Measurements from ENCODE around the gene STRA8.

STRA8 gene

GRCh38 chr7:135260930-135261721, 27.5 kb downstream of the STRA8 start:
- TF ChIP-seq GATA2 (IDR thresholded peaks at IDR 0.05; ENCODE audit: low read depth, low read length) (peak; percentile 63), GATA3 (IDR thresholded peaks at IDR 0.05; ENCODE audit: low read depth, low read length) (no peak)

DNA sequence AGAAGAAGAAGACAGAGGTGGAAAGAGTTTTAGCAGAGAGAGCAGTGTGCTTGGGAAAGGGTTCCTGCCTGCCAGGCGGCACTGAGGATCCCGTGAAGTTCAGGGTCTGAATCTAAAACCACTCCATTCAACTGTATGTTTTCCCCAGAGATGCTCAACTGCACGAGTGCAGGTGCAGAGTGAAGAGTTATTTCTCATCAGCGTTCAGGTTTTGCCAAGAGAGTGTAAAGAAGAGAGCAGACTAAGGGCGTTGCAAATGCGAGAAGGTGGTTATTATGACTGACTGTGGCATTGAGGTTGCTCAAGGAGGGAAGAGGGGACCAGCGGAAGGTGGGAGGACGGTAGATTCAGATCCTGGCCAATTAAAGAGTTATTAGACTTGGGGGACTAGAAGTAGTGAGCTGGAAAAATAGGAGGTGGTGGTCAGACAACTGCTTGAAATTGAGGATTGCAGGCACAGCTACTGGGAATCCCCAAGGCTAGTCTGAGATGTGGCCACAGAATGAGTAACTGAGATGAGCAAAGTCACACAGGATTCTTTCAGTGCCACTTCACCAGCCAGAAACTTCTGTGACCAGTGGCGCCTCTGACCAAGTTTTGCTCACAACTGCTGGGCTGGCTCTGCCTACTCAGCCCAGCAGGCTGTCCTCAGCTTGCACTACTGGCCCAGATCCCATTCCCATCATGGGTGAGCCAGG, 29.1 kb downstream of the STRA8 start:
- no peak for TF ChIP-seq GATA2 (IDR thresholded peaks at IDR 0.05; ENCODE audit: low read depth, low read length)
- TF ChIP-seq GATA3 (IDR thresholded peaks at IDR 0.05; ENCODE audit: low read depth, low read length) = no peak

DNA sequence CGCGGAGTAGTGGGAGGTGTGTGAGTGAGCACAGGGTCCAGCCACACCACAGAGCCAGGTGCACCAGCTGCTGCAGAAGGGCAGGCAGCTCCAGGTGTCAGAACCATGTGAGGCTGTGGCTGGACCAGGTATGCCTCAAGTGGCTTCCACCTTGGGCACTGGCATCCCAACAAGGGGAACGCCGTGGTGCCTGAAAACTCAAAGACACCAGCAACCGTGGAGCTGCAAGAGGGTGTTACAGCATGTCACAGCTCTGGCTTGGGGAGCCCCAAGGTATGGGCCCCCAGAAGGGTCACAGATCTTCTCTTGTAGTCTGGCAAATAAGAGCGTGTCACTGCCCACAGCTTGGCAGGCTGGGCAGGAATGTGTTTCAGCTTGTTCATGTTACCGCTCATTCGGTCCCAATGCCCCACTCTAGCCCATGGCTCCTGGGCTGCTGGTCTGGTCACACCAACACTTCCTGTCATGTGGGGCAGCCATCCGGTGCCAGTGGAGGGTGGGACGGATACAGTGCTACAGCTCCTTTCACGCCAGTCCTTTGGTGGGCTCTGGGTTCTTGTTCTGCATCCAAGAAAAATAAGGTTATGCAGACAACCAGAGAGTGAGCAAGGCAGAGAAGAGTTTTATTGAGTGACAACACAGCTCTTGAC, 29.8 kb downstream of the STRA8 start:
- TF ChIP-seq GATA3 (IDR thresholded peaks at IDR 0.05; ENCODE audit: low read depth, low read length) (no peak), GATA2 (IDR thresholded peaks at IDR 0.05; ENCODE audit: low read depth, low read length) (no peak)

- TF ChIP-seq GATA2 (IDR thresholded peaks at IDR 0.05; ENCODE audit: low read depth, low read length) (no peak), GATA3 (IDR thresholded peaks at IDR 0.05; ENCODE audit: low read depth, low read length) (no peak)
Observed at GRCh38 chr7:135265637-135266036, 32.0 kb downstream of the STRA8 start.

GRCh38 chr7:135269921-135270320, 36.3 kb downstream of the STRA8 start:
- no peak for TF ChIP-seq GATA2 (IDR thresholded peaks at IDR 0.05; ENCODE audit: low read depth, low read length)
- no peak for TF ChIP-seq GATA3 (IDR thresholded peaks at IDR 0.05; ENCODE audit: low read depth, low read length)

- TF ChIP-seq GATA2 (IDR thresholded peaks at IDR 0.05; ENCODE audit: low read depth, low read length) (no peak), GATA3 (IDR thresholded peaks at IDR 0.05; ENCODE audit: low read depth, low read length) (no peak)
Observed at GRCh38 chr7:135270577-135271254, 37.1 kb downstream of the STRA8 start.

GRCh38 chr7:135271255-135271615, 37.6 kb downstream of the STRA8 start:
- TF ChIP-seq GATA3 (IDR thresholded peaks at IDR 0.05; ENCODE audit: low read depth, low read length) = no peak
- no peak for TF ChIP-seq GATA2 (IDR thresholded peaks at IDR 0.05; ENCODE audit: low read depth, low read length)

DNA sequence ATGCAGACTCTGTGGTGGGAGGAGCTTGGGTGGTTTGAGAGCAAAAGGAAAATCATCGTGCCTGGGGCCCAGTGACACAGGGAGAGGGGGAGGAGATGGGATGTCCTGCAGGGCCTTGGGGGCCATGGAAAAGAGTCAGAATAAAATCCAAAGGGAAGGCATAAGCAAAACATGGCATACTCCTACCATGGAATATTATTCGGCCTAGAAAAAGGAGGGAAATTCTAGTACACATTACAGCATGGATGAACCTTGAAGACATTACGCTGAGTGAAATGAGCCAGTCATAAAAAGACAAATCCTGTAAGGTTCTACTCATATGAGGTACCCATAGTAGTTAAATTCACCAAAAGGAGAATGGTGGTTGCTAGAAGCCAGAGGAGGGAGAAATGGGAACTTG, 38.7 kb downstream of the STRA8 start:
- TF ChIP-seq GATA2 (IDR thresholded peaks at IDR 0.05; ENCODE audit: low read depth, low read length) (no peak), GATA3 (IDR thresholded peaks at IDR 0.05; ENCODE audit: low read depth, low read length) (no peak)

DNA sequence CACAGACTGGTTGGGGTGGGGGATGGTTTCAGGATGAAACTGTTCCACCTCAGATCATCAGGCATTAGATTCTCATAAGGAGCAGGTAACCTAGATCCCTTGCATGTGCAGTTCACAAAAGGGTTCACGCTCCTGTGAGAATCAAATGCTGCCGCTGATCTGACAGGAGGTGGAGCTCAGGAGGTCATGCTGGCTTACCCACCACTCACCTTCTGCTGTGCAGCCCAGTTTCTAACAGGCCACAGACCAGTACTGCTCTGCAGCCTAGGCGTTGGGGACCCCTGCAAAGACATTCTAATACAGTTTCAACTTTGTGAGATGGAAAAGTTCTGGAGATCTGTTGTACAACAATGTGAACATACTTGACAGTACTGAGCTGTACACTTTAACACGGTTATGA, 39.9 kb downstream of the STRA8 start:
- TF ChIP-seq GATA2 (IDR thresholded peaks at IDR 0.05; ENCODE audit: low read depth, low read length) (no peak), GATA3 (IDR thresholded peaks at IDR 0.05; ENCODE audit: low read depth, low read length) (no peak)

DNA sequence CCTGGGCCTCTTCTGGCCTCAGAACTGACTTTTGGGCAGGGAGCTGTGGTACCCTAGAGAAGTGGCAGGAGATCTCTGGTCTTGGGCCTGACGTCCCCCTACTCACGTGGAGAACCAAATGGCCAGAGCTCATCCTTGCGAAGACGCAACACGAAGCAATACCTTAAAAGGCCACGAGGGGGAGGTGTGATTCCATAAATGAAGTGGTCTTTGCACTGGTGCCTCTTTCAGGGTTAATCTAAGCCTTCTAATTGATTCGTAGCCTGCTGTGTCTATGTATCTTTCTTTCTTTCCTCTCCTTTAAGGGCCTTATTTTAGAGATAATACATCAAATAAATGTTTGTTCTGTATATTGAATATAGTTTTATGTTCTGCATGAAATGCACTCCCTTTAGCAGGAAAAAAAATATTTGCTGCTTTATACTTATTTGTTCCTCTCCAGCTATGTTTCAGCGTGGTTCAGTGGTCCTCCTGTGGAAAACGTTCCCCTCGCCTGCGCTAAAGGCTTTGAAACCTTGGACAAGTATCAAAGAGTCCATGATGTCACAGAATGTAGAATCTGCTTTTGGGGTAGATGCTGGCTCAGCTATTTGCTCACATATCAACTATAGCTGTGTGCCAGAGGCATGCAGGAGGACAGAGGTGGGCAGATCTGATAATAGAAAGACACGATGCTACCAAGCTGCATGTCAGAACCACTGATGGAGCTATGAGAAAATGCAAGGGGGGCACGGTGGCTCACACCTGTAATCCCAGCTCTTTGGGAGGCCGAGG, 41.0 kb downstream of the STRA8 start:
- TF ChIP-seq GATA3 (IDR thresholded peaks at IDR 0.05; ENCODE audit: low read depth, low read length) = no peak

GRCh38 chr7:135275971-135276580, 42.4 kb downstream of the STRA8 start:
- TF ChIP-seq GATA3 (IDR thresholded peaks at IDR 0.05; ENCODE audit: low read depth, low read length) (no peak), GATA2 (IDR thresholded peaks at IDR 0.05; ENCODE audit: low read depth, low read length) (no peak)

DNA sequence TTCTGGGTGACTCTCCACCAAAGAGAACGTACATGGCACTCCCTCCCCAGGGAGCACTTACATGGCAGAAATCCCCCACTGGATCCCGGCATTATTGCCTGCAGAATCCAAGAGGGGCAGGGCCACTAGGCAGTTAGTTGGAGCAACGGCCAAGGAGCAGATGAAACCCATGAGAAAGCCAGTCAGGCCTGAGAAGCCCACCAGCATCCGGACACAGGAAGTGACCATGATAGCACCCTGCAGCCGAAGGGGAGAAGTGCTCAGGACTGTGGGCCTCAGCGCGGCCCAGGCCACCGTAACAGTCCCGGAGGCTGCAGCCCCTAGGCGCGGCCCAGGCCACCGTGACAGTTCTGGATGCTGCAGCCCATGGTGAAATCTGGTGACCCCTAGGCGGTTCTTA, 43.5 kb downstream of the STRA8 start:
- TF ChIP-seq GATA2 (IDR thresholded peaks at IDR 0.05; ENCODE audit: low read depth, low read length) = no peak
- no peak for TF ChIP-seq GATA3 (IDR thresholded peaks at IDR 0.05; ENCODE audit: low read depth, low read length)

GRCh38 chr7:135281363-135281949, 47.8 kb downstream of the STRA8 start:
- no peak for TF ChIP-seq GATA3 (IDR thresholded peaks at IDR 0.05; ENCODE audit: low read depth, low read length)
- no peak for TF ChIP-seq GATA2 (IDR thresholded peaks at IDR 0.05; ENCODE audit: low read depth, low read length)
